RCC 7860 (cell line): Measurements from ENCODE around the gene HEMGN.

Experiments used
- DNase-seq: peaks from one replicate; pipeline ENCODE4 v3.0.0-alpha.2; 2015; ENCODE audit warnings: low spot score
- FAIRE-seq: peaks from 2 replicates; lab custom pipeline; 2012; peaks lifted over from hg19 to GRCh38; lab: Jason Lieb, UNC

Gene HEMGN

GRCh38 chr9:97903177-97903576, 34.8 kb downstream of the HEMGN start:
- no peak for FAIRE-seq
- no peak for DNase-seq

GRCh38 chr9:97900738-97901565, 37.0 kb downstream of the HEMGN start:
- peak; percentile 61 for FAIRE-seq
- DNase-seq: peak; percentile 61

- DNase-seq: peak; percentile 70
- FAIRE-seq: peak; percentile 36
Measured at GRCh38 chr9:97900103-97900737, 37.8 kb downstream of the HEMGN start.

- FAIRE-seq (no peak), DNase-seq (peak; percentile 17)
Measured at GRCh38 chr9:97895695-97896332, 42.2 kb downstream of the HEMGN start.

GRCh38 chr9:97895211-97895610, 42.8 kb downstream of the HEMGN start:
- DNase-seq: peak; percentile 26
- FAIRE-seq: peak; percentile 70

- FAIRE-seq: no peak
Measured at GRCh38 chr9:97892421-97892820, 45.6 kb downstream of the HEMGN start.

GRCh38 chr9:97891736-97892135, 46.2 kb downstream of the HEMGN start:
- FAIRE-seq: no peak
- no peak for DNase-seq

More at GRCh38 chr9:97892421-97892820, 45.6 kb downstream of the HEMGN start:
- DNase-seq: no peak

GRCh38 chr9:97889941-97890887, 47.8 kb downstream of the HEMGN start:
- DNase-seq: no peak
- no peak for FAIRE-seq

GRCh38 chr9:97880336-97880735, 57.6 kb downstream of the HEMGN start:
- FAIRE-seq: peak; percentile 55

More at GRCh38 chr9:97880336-97880735, 57.6 kb downstream of the HEMGN start:
- peak; percentile 43 for DNase-seq
